ENCODE measurements around the gene SLC2A6.

SLC2A6 gene

DNA sequence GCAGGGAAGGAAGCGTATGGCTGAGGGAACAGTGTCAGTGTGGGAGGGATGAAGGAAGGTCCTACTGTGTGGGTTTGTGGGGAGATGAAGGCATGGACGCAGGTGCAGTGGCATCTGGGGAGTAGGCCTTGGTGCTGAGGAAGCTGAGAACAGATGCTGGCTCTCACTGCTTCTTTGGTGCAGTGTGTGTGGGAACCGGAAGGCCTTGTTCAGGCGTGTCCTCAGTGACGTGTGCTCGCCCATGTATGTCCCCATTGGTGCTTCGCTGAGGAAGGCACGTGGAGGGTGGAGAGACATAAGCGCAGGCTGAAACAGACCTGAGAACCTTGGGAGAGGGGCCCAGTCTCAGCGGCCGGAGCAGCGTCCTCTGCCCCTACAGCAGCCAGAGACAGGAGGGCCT is 38.0 kb downstream of the SLC2A6 start:
- no peak for TF ChIP-seq CTCF (IDR thresholded peaks at IDR 0.05; ENCODE audit: insufficient read depth, low read length, missing control alignments)
- no peak for DNase-seq (ENCODE audit: low read depth, low spot score)
- ChIA-PET POLR2A (no interaction called here), CTCF (no interaction called here)
- no peak overlapping the region for H3K4me3 ChIP-seq (ENCODE audit: low read depth, low read length)

DNA sequence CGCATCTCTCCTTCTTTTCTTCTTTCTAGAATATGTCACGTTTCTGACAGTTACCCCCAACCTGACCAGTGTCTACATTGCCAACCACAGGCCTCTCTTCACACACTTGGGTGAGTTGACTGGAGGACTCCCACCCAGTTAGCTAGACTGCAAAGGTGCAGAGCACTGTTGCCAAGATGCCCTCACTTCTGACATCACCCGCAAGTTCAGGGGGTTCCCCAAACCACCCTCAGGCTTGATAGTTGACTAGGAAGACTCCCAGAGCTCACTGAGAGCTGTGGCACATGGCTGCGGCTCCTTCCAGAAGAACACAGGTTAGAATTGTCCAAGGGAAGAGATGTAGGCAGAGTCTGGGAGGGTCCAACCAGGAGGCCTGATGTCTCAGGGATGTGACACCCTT is 39.6 kb downstream of the SLC2A6 start:
- ChIA-PET CTCF (interaction anchor here (1.7 kb wide), 1 partner anchor 9 kb away, joined by 5 read pairs; no protein-coding TSS in a partner anchor), POLR2A (no interaction called here)
- no peak for TF ChIP-seq CTCF (IDR thresholded peaks at IDR 0.05; ENCODE audit: insufficient read depth, low read length, missing control alignments)
- DNase-seq (ENCODE audit: low read depth, low spot score) = no peak
- no peak overlapping the region for H3K4me3 ChIP-seq (ENCODE audit: low read depth, low read length)

DNA sequence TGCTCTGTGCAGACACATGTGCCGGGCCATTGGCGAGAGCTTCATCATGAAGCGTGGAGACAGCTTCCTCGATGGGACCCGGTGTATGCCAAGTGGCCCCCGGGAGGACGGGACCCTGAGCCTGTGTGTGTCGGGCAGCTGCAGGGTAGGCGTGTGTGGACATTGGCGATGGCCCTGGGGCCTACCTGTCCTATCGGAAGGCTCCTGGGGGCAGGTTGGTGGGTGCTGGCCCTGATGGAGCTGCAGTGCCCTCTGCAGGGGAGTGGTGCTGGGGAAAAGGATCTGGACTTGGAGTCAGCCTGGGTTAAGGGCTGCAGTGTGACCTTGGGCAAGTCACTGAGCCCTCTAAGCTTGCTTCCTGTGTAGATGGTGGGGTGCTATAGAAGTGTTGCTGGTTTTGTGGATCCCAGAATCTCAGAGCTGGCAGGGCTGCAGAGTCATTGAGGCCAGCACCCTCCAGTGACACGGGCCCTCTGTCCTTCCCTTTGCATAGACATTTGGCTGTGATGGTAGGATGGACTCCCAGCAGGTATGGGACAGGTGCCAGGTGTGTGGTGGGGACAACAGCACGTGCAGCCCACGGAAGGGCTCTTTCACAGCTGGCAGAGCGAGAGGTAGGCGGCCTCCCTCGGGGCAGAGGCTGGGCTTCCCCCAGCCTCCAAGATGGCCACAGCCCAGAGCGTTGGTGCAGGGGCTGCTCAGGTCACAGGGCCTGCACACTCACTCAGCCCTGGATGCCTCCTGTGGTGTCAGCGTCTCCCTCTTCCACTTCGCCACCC is 41.0 kb downstream of the SLC2A6 start:
- no peak for DNase-seq (ENCODE audit: low read depth, low spot score)
- no peak overlapping the region for H3K4me3 ChIP-seq (ENCODE audit: low read depth, low read length)
- CTCF ChIA-PET = interaction anchor here (0.9 kb wide), 1 partner anchor 21 kb away, joined by 3 read pairs; no protein-coding TSS in a partner anchor
- POLR2A ChIA-PET = no interaction called here
- TF ChIP-seq CTCF (IDR thresholded peaks at IDR 0.05; ENCODE audit: insufficient read depth, low read length, missing control alignments) = no peak

DNA sequence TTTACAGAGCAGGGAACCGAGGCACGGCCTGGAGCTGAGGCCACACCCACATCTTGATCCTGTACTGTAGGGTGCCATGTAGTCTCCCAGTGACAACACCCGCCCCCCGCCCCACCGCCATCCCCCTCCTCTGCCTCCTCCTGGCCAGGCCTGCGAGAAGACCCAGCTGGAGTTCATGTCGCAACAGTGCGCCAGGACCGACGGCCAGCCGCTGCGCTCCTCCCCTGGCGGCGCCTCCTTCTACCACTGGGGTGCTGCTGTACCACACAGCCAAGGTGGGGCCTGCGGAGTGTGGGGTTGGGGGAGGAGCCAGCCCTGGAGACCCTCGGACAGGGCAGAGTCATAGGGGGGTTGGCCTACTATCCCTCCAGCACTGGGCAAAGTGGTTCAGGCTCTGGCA is 42.2 kb downstream of the SLC2A6 start:
- no peak overlapping the region for H3K4me3 ChIP-seq (ENCODE audit: low read depth, low read length)
- ChIA-PET POLR2A (no interaction called here), CTCF (no interaction called here)
- no peak for TF ChIP-seq CTCF (IDR thresholded peaks at IDR 0.05; ENCODE audit: insufficient read depth, low read length, missing control alignments)
- DNase-seq (ENCODE audit: low read depth, low spot score) = no peak

DNA sequence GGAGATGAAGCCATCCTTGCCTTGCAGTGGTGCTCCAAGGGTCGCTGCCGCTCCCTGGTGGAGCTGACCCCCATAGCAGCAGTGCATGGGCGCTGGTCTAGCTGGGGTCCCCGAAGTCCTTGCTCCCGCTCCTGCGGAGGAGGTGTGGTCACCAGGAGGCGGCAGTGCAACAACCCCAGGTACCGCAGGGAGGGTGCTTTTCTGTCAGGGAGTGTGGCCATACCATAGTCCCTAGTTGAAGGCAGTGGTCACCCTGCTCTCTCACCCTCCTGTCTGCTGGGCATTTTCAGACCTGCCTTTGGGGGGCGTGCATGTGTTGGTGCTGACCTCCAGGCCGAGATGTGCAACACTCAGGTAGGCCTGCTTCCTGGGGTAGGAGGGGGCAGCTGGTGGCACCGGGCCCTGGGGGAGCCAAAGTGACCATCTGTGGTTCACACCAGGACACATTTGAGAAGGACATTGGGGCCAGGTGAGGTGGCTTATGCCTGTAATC is 45.5 kb downstream of the SLC2A6 start:
- no peak overlapping the region for H3K4me3 ChIP-seq (ENCODE audit: low read depth, low read length)
- CTCF ChIA-PET = no interaction called here
- POLR2A ChIA-PET = no interaction called here
- no peak for TF ChIP-seq CTCF (IDR thresholded peaks at IDR 0.05; ENCODE audit: insufficient read depth, low read length, missing control alignments)
- DNase-seq (ENCODE audit: low read depth, low spot score) = no peak

DNA sequence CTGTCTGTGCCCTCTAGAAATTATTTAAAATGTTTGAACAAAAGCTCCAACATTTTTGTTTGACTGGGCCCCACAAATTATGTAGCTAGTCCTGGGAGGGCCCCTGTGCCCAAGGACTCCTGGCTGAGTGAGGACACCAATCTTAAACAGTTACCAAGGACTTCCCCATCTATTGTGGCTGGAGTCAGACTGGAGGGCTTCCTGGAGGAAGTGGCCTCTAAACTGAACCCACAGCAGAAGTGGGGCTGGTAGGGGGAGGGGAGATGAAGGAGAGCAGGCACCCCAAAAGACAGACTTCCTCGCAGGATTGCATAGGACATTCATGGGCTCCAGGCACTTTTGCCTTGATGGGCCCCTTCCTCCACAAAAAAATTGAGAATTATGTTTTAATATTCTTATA is 48.7 kb downstream of the SLC2A6 start:
- no peak for DNase-seq (ENCODE audit: low read depth, low spot score)
- CTCF ChIA-PET = interaction anchor here (1.5 kb wide), 1 partner anchor 9 kb away, joined by 5 read pairs; no protein-coding TSS in a partner anchor
- POLR2A ChIA-PET = no interaction called here
- H3K4me3 ChIP-seq (ENCODE audit: low read depth, low read length) = no peak overlapping the region
- no peak for TF ChIP-seq CTCF (IDR thresholded peaks at IDR 0.05; ENCODE audit: insufficient read depth, low read length, missing control alignments)
